Body of pancreas (tissue), 4 donors: ENCODE measurements around the gene GATA1.

Experiments
- CTCF ChIP-seq, 7 experiments: fragments of 450-650 bp in 4 of 7; fragments of 200-600 bp in 3 of 7; sonication (generic) in 3 of 7; IDR thresholded peaks; one replicate each; pipeline ENCODE4 v1.5.1; 2016 to 2019; ENCODE audit warnings: antibody characterized with exemption in 7 of 7
- POLR2A ChIP-seq, 3 donors: fragments of 450-650 bp; IDR thresholded peaks; one replicate each; pipeline ENCODE4 v1.6.1; 2016; ENCODE audit warnings: antibody characterized with exemption in 3 of 3, mild to moderate bottlenecking in 2 of 3

- TF ChIP-seq CTCF (IDR thresholded peaks at IDR 0.05) (no peak), POLR2A (IDR thresholded peaks at IDR 0.05) (no peak)
Measured at GRCh38 chrX:48782795-48783194, 3.6 kb upstream of the GATA1 start.
